Activated T-helper 1 cell treated with anti-CD3 and anti-CD28 coated beads, Interleukin-12 subunit alpha, Interleukin-12 subunit beta, Interleukin-2, Interleukin-4 antibody, amounts not matched to agents 30 ng/mL and 10 ng/mL and 1 ng/mL, durations not matched to agents 14 hours and 24 hours and 36 hours (primary cell): Measurements from ENCODE around the gene SLF2. TPM values are rescaled to one million over a fixed set of nuclear protein-coding genes. Genes with fewer than 3 reads are reported as not detected.

Source experiments
- DNase-seq: peaks from one replicate; pipeline ENCODE4 v3.0.0; 2021; ENCODE audit warnings: low spot score
- H3K27ac Mint-ChIP-seq: one replicate; pipeline ENCODE4 v1.8.0; 2021; ENCODE audit warnings: mild to moderate bottlenecking, mixed read lengths
- H3K27me3 Mint-ChIP-seq: one replicate; pipeline ENCODE4 v1.8.0; 2022; ENCODE audit warnings: mild to moderate bottlenecking, moderate library complexity, mixed read lengths; ENCODE audit not compliant: insufficient read depth
- H3K36me3 Mint-ChIP-seq: one replicate; pipeline ENCODE4 v1.8.0; 2021; ENCODE audit warnings: low read depth, mixed read lengths
- H3K4me1 Mint-ChIP-seq: one replicate; pipeline ENCODE4 v1.8.0; 2021; ENCODE audit warnings: low read depth, mixed read lengths
- H3K4me3 Mint-ChIP-seq: one replicate; pipeline ENCODE4 v1.8.0; 2021; ENCODE audit warnings: mild to moderate bottlenecking, moderate library complexity, mixed read lengths
- H3K9me3 Mint-ChIP-seq: one replicate; pipeline ENCODE4 v1.8.0; 2021; ENCODE audit warnings: mixed read lengths
- intact Hi-C: fragments of 100-400 bp; cut with micrococcal nuclease; formaldehyde crosslinking; loops from one replicate; pipeline ENCODE4 v1.15.1; 2024
- total RNA-seq: library from RNA; stranded (reverse); gene quantifications from 2 replicates; pipeline ENCODE4 v1.2.3, GENCODE V29; 2022

SLF2 gene
- total RNA-seq, 1 donor from 2014 or later = 36.1 TPM

- intact Hi-C loops = no loop called here
Measured at GRCh38 chr10:101007915-101008822, 95.4 kb downstream of the SLF2 start.

GRCh38 chr10:101008823-101009423 is 96.2 kb downstream of the SLF2 start:
- H3K4me1 Mint-ChIP-seq = peaks cover 10% of the 10 kb centered on the region
- no peak overlapping the region for H3K27ac Mint-ChIP-seq
- H3K9me3 Mint-ChIP-seq = no peaks in the 10 kb centered on the region
- peaks cover 6% of the 10 kb centered on the region for H3K27me3 Mint-ChIP-seq
- intact Hi-C loops = no loop called here
- H3K4me3 Mint-ChIP-seq = no peak overlapping the region
- H3K36me3 Mint-ChIP-seq = peaks cover 2% of the 10 kb centered on the region
- no peak for DNase-seq

More at GRCh38 chr10:101007915-101008822, 95.4 kb downstream of the SLF2 start:
- H3K27me3 Mint-ChIP-seq = peaks cover 2% of the 10 kb centered on the region
- H3K4me1 Mint-ChIP-seq = peaks cover 6% of the 10 kb centered on the region
- H3K27ac Mint-ChIP-seq = no peak overlapping the region
- no peak for DNase-seq
- H3K9me3 Mint-ChIP-seq = no peaks in the 10 kb centered on the region
- no peak overlapping the region for H3K4me3 Mint-ChIP-seq
- peaks cover 2% of the 10 kb centered on the region for H3K36me3 Mint-ChIP-seq

GRCh38 chr10:101010329-101010728 is 97.6 kb downstream of the SLF2 start:
- Mint-ChIP-seq H3K27me3 (peaks cover 11% of the 10 kb centered on the region), H3K4me3 (no peak overlapping the region), H3K4me1 (peaks cover 24% of the 10 kb centered on the region), H3K27ac (no peak overlapping the region), H3K9me3 (no peaks in the 10 kb centered on the region), H3K36me3 (peaks cover 2% of the 10 kb centered on the region)
- no peak for DNase-seq
- intact Hi-C loops = loop anchor here (5.0 kb wide), 1 partner anchor 448 kb away; no protein-coding TSS in a partner anchor

GRCh38 chr10:101011517-101012423 is 99.0 kb downstream of the SLF2 start:
- no peak for DNase-seq
- Mint-ChIP-seq H3K9me3 (no peaks in the 10 kb centered on the region), H3K27me3 (peaks cover 18% of the 10 kb centered on the region), H3K27ac (no peak overlapping the region), H3K36me3 (no peaks in the 10 kb centered on the region), H3K4me1 (peaks cover 27% of the 10 kb centered on the region), H3K4me3 (no peak overlapping the region)
- intact Hi-C loops = loop anchor here (2.0 to 5.0 kb wide), 2 partner anchors 99 to 449 kb away; partner anchors contain the start of gene SLF2

GRCh38 chr10:101012525-101013364 is 100.0 kb downstream of the SLF2 start:
- Mint-ChIP-seq H3K27ac (peak overlapping the region; percentile 64), H3K27me3 (peaks cover 26% of the 10 kb centered on the region), H3K9me3 (no peaks in the 10 kb centered on the region), H3K4me1 (peaks cover 27% of the 10 kb centered on the region), H3K36me3 (no peaks in the 10 kb centered on the region), H3K4me3 (no peak overlapping the region)
- DNase-seq = peak; percentile 58
- intact Hi-C loops = loop anchor here (1.0 to 5.0 kb wide), 5 partner anchors 14 to 450 kb away; partner anchors contain the start of genes PDZD7, SEMA4G, SFXN3 and SLF2

GRCh38 chr10:101013365-101013825 is 100.6 kb downstream of the SLF2 start:
- no peaks in the 10 kb centered on the region for H3K9me3 Mint-ChIP-seq
- peaks cover 28% of the 10 kb centered on the region for H3K27me3 Mint-ChIP-seq
- no peak overlapping the region for H3K4me3 Mint-ChIP-seq
- H3K4me1 Mint-ChIP-seq = peaks cover 27% of the 10 kb centered on the region
- peak overlapping the region; percentile 64 for H3K27ac Mint-ChIP-seq
- intact Hi-C loops = loop anchor here (1.0 to 5.0 kb wide), 5 partner anchors 15 to 451 kb away; partner anchors contain the start of genes PDZD7, SEMA4G, SFXN3 and SLF2
- no peaks in the 10 kb centered on the region for H3K36me3 Mint-ChIP-seq
- DNase-seq = no peak

GRCh38 chr10:101014230-101014884 is 101.6 kb downstream of the SLF2 start:
- H3K36me3 Mint-ChIP-seq = no peaks in the 10 kb centered on the region
- H3K27ac Mint-ChIP-seq = peak overlapping the region; percentile 33
- peak; percentile 60 for DNase-seq
- H3K27me3 Mint-ChIP-seq = peaks cover 34% of the 10 kb centered on the region
- H3K4me3 Mint-ChIP-seq = no peak overlapping the region
- H3K4me1 Mint-ChIP-seq = peaks cover 27% of the 10 kb centered on the region
- intact Hi-C loops = loop anchor here (5.0 kb wide), 1 partner anchor 452 kb away; no protein-coding TSS in a partner anchor
- H3K9me3 Mint-ChIP-seq = no peaks in the 10 kb centered on the region

Other genes starting within 250 kb of the SLF2 start
- gene PAX2, start 167.4 kb upstream of the SLF2 start, total RNA-seq = not detected in 2 replicates
- 0.31 and 0.83 TPM in 2 replicates for gene SEMA4G, start 56.5 kb downstream of the SLF2 start, total RNA-seq
- gene MRPL43, start 74.5 kb downstream of the SLF2 start, total RNA-seq = 61.5 and 63.2 TPM in 2 replicates
- gene TWNK, start 74.6 kb downstream of the SLF2 start, total RNA-seq = 41.1 and 42.3 TPM in 2 replicates
- 22.3 TPM in 2 replicates for gene LZTS2, start 86.8 kb downstream of the SLF2 start, total RNA-seq
- gene PDZD7, start 118.2 kb downstream of the SLF2 start, total RNA-seq = 0.47 and 0.54 TPM in 2 replicates
- gene SFXN3, start 118.3 kb downstream of the SLF2 start, total RNA-seq = 34.8 and 39.0 TPM in 2 replicates
- gene KAZALD1, start 149.0 kb downstream of the SLF2 start, total RNA-seq = 0.57 and 0.73 TPM in 2 replicates
- not detected in 2 replicates for gene TLX1, start 218.3 kb downstream of the SLF2 start, total RNA-seq